HG03175 (cell line): ENCODE data around the gene CREB5.
"Not testable (repeated sequence)": the region's sequence is repeated elsewhere in the genome, so short reads cannot be mapped to it uniquely, and the experiment has no call there.

Source experiments
- ATAC-seq: cut with Tn5 transposase; IDR thresholded peaks from one replicate; pipeline ENCODE4 v1.9.1; 2021; ENCODE audit warnings: mild to moderate bottlenecking, moderate library complexity; ENCODE audit not compliant: unreplicated experiment

Gene CREB5

GRCh38 chr7:28799619-28800018 is 387.3 kb downstream of the CREB5 start:
- no peak for ATAC-seq

GRCh38 chr7:28800150-28800549 is 387.8 kb downstream of the CREB5 start:
- no peak for ATAC-seq

GRCh38 chr7:28802450-28802849 is 390.1 kb downstream of the CREB5 start:
- no peak for ATAC-seq

- ATAC-seq: no peak
These were observed 391.8 kb downstream of the CREB5 start for GRCh38 chr7:28804157-28804556.

GRCh38 chr7:28804990-28805389 is 392.7 kb downstream of the CREB5 start:
- no peak for ATAC-seq

- no peak for ATAC-seq
These were observed 394.5 kb downstream of the CREB5 start for GRCh38 chr7:28806841-28807240.

- ATAC-seq: no peak
These were observed 395.2 kb downstream of the CREB5 start for GRCh38 chr7:28807396-28807994.

- peak; percentile 32 for ATAC-seq
These were observed 396.6 kb downstream of the CREB5 start for GRCh38 chr7:28808796-28809533.

- no peak for ATAC-seq
These were observed 398.7 kb downstream of the CREB5 start for GRCh38 chr7:28811008-28811407.

GRCh38 chr7:28811701-28812430 is 399.5 kb downstream of the CREB5 start:
- ATAC-seq: no peak

- ATAC-seq: no peak
These were observed 400.3 kb downstream of the CREB5 start for GRCh38 chr7:28812616-28813015.

- ATAC-seq: no peak
These were observed 401.1 kb downstream of the CREB5 start for GRCh38 chr7:28813243-28813962.

- ATAC-seq: peak; percentile 35
These were observed 403.1 kb downstream of the CREB5 start for GRCh38 chr7:28815369-28815927.

GRCh38 chr7:28815928-28816373 is 403.6 kb downstream of the CREB5 start:
- ATAC-seq: peak; percentile 88

GRCh38 chr7:28818996-28819395 is 406.7 kb downstream of the CREB5 start:
- no peak for ATAC-seq

GRCh38 chr7:28823582-28823981 is 411.3 kb downstream of the CREB5 start:
- no peak for ATAC-seq

GRCh38 chr7:28825817-28826448 is 413.6 kb downstream of the CREB5 start:
- ATAC-seq: not testable (repeated sequence)

- ATAC-seq: no peak
These were observed 418.5 kb downstream of the CREB5 start for GRCh38 chr7:28830846-28831245.

GRCh38 chr7:28832669-28833068 is 420.4 kb downstream of the CREB5 start:
- ATAC-seq: no peak

- ATAC-seq: no peak
These were observed 423.5 kb downstream of the CREB5 start for GRCh38 chr7:28835800-28836199.
